Measurements from ENCODE around the gene PSAPL1.

DNA sequence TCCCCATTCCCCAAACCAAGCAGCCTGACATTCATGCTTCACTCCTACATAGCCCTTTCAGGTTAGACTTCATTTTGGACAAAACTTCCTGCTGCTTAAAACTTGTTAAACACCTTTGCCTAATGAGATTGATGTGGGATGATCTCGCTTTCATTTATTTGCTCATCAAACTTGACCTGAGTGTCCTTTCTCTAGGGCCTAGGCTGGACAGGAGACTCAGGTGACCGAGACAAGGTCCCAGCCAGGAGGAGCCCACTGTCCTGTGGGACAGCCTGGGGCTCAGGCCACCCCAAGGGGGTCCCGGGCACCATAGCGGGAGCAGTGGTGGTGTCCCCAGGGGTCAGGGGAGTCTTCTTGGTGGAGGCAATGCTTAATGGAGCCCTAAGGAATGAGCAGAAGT lies 23.7 kb upstream of the PSAPL1 start:
- TF ChIP-seq CTCF (IDR thresholded peaks at IDR 0.05) (no peak), POLR2A (IDR thresholded peaks at IDR 0.05) (no peak)
